HCT116 (cell line): ENCODE results near the gene PBX1.

Experiments
- EZH2 ChIP-seq: fragments of 200-600 bp; sonication (generic); IDR thresholded peaks from 2 replicates; pipeline ENCODE4 v1.6.1; 2017; ENCODE audit warnings: antibody characterized with exemption, mixed run types
- EZH2phosphoT487 ChIP-seq: fragments of 200-600 bp; IDR thresholded peaks from 2 replicates; pipeline ENCODE4 v1.6.1; 2018; ENCODE audit warnings: antibody characterized with exemption, borderline replicate concordance
- FOSL1 ChIP-seq: IDR thresholded peaks from 2 replicates; pipeline ENCODE4 v1.6.1; 2012; ENCODE audit warnings: low read depth
- JUND ChIP-seq: IDR thresholded peaks from 2 replicates; pipeline ENCODE4 v1.6.1; 2012
- POLR2A ChIP-seq: IDR thresholded peaks from 2 replicates; pipeline ENCODE4 v1.7.0; 2011; ENCODE audit warnings: borderline replicate concordance; ENCODE audit not compliant: insufficient read depth, insufficient read length; ENCODE audit errors: extremely low read depth
- POLR2AphosphoS5 ChIP-seq: IDR thresholded peaks from 2 replicates; pipeline ENCODE4 v1.6.1; 2011; ENCODE audit warnings: mild to moderate bottlenecking, low read depth, low read length, moderate library complexity
- RAD21 ChIP-seq: IDR thresholded peaks from 2 replicates; pipeline ENCODE4 v1.6.1; 2012; ENCODE audit warnings: low read depth, mild to moderate bottlenecking
- SRF ChIP-seq: IDR thresholded peaks from 2 replicates; pipeline ENCODE4 v1.6.1; 2012; ENCODE audit warnings: low read depth
- ZFX ChIP-seq: fragments of 450-650 bp; IDR thresholded peaks from 2 replicates; pipeline ENCODE4 v1.6.1; 2017
- TF ChIP-seq, protein P1 (sequence below), 3 experiments: fragments of 200-600 bp in 1 of 3; sonication (generic) in 1 of 3; IDR thresholded peaks in 2 of 3; conservative IDR thresholded peaks in 1 of 3; 2 replicates each; pipeline ENCODE4 v1.5.1; 2012 to 2017; ENCODE audit warnings: low read depth in 2 of 3, low read length in 2 of 3, antibody characterized with exemption in 1 of 3, borderline replicate concordance in 1 of 3, control low read depth in 1 of 3, mild to moderate bottlenecking in 1 of 3, mixed read lengths in 1 of 3, mixed run types in 1 of 3, moderate library complexity in 1 of 3; ENCODE audit not compliant: insufficient read depth in 1 of 3
- TF ChIP-seq, protein P2 (sequence below): IDR thresholded peaks from 2 replicates; pipeline ENCODE4 v1.6.1; 2012

- no peak for TF ChIP-seq JUND
- no peak for TF ChIP-seq EZH2phosphoT487
- TF ChIP-seq FOSL1 = no peak
- no peak for TF ChIP-seq RAD21
- TF ChIP-seq, protein P1, sequence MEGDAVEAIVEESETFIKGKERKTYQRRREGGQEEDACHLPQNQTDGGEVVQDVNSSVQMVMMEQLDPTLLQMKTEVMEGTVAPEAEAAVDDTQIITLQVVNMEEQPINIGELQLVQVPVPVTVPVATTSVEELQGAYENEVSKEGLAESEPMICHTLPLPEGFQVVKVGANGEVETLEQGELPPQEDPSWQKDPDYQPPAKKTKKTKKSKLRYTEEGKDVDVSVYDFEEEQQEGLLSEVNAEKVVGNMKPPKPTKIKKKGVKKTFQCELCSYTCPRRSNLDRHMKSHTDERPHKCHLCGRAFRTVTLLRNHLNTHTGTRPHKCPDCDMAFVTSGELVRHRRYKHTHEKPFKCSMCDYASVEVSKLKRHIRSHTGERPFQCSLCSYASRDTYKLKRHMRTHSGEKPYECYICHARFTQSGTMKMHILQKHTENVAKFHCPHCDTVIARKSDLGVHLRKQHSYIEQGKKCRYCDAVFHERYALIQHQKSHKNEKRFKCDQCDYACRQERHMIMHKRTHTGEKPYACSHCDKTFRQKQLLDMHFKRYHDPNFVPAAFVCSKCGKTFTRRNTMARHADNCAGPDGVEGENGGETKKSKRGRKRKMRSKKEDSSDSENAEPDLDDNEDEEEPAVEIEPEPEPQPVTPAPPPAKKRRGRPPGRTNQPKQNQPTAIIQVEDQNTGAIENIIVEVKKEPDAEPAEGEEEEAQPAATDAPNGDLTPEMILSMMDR (IDR thresholded peaks at IDR 0.05 in 2 of 3, conservative IDR thresholded peaks at IDR 0.05 in 1 of 3; ENCODE audit: borderline replicate concordance in 1 of 3, insufficient read depth in 1 of 3, low read depth in 2 of 3, low read length in 2 of 3) = no peak
- no peak for TF ChIP-seq EZH2
- no peak for TF ChIP-seq POLR2A
- no peak for TF ChIP-seq SRF
- TF ChIP-seq, protein P2, sequence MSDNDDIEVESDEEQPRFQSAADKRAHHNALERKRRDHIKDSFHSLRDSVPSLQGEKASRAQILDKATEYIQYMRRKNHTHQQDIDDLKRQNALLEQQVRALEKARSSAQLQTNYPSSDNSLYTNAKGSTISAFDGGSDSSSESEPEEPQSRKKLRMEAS = no peak
- TF ChIP-seq POLR2AphosphoS5 = no peak
- TF ChIP-seq ZFX = no peak
These were observed 197.8 kb downstream of the PBX1 start for GRCh38 chr1:164756741-164757140.
